Fibroblast of skin of right biceps (primary cell): ENCODE measurements around the gene SLC39A12.
"Not testable (repeated sequence)": the region's sequence is repeated elsewhere in the genome, so short reads cannot be mapped to it uniquely, and the experiment has no call there.

Source experiments
- DNase-seq: peaks from one replicate; pipeline ENCODE4 v3.0.0-alpha.2; 2013

SLC39A12 gene

DNA sequence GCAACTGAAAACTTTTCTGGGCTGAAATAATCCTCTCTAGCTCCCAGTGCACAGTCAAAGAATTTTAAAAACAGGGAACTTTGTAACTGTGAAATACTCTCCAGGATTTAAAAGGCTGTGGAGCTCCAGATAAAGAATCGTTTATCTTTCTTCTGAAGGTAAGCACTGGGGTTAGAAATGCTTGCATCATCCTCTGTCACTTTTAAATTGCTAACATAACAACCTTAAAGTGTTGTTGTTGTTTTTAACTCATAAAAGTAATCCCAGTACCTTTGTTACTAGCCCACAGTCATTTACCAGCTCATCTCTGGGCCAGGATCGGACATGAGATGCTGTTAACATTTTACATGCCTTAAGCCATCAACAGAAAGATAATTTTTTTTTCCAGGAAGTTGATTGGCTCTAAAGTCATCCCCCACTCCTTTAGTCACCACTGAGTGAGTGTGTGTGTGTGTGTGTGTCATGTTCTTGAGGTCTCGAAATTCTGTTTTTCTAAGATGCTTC, at the start of gene SLC39A12:
TSS of gene SLC39A12 (plus strand) at position 51 of the 504 bp plus-strand sequence. CDS start 1,359 bp downstream, outside the sequence.
- DNase-seq: peak; percentile 84

DNA sequence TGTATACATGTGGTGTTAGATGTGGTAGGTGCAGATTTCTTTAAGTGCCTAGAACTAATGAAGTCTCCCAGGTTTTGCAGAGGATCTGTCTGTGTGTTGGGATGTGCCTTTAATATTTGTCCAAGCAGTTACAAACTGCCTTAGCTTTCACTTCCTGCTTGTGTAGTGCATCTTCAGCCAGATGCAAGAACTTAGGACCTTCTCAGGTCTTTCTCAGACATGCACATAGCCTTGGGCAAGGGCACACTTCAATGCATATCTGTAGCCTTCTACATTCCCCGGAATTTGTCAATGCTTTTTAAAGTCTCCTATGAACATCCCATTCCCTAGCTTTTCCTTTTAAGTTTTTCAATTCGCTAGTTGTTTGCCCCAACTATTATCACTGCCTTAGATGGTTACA, 47.2 kb upstream of the SLC39A12 start:
- no peak for DNase-seq

DNA sequence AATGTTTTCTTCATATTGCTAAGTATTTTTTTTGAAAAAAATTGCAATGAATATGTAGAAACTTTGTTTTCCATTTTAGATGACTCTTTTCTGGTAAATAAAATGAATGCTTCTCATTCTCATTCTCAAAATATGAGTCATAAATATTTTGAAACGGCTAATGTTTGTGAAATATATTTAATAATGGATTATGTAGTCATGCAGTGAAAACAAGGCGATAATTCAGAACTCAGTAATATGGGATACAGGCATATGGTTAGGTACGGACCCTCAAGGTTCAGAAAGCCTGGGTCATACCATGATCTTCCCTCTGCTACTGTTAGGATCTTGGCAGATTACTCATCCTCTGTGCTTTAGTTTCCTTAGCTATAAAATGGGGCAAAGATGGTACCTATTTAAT, 46.2 kb upstream of the SLC39A12 start:
- no peak for DNase-seq

- DNase-seq: no peak
Measured at GRCh38 chr10:17906002-17906401, 45.7 kb upstream of the SLC39A12 start.

- DNase-seq: no peak
Measured at GRCh38 chr10:17907641-17908040, 44.1 kb upstream of the SLC39A12 start.

GRCh38 chr10:17910125-17910789, 41.5 kb upstream of the SLC39A12 start:
- DNase-seq: peak; percentile 59

GRCh38 chr10:17912754-17913153, 39.0 kb upstream of the SLC39A12 start:
- DNase-seq: no peak

DNA sequence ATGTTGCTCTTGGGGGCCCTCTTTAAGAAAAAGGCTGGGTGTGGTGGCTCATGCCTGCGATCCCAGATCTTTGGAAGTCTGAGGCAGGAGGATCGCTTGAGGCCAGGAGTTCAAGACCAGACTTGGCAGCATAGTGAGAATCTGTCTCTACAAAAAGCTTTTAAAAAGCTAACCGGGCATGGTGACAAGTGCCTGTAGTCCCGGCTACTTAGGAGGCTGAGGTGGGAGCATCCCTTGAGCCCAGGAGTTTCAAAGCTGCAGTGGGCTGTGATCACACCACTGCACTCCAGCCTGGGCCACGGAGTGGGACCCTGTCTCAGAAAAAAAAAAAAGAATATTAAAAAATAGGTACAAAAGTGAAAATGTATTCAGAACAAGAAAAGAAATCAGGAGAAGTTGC, 38.1 kb upstream of the SLC39A12 start:
- DNase-seq: no peak

GRCh38 chr10:17914169-17915045, 37.3 kb upstream of the SLC39A12 start:
- DNase-seq: no peak

DNA sequence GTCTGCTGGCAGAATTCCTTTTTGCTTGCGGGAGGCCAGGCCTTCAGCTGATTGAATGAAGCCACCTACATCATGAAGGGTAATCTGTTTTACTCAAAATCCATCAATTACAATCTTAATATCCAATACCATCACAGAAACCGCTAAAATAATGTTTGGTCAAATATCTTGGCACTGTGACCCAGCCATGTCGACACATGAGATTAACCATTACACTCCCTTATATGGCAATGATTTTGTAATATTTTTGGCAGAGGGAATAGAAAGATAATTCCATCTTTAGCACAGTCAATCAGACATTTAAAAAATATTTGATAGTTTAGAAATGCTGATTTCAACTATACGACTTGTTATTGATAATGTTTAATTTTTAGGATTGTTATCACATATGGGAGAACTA, 36.5 kb upstream of the SLC39A12 start:
- DNase-seq: no peak

DNA sequence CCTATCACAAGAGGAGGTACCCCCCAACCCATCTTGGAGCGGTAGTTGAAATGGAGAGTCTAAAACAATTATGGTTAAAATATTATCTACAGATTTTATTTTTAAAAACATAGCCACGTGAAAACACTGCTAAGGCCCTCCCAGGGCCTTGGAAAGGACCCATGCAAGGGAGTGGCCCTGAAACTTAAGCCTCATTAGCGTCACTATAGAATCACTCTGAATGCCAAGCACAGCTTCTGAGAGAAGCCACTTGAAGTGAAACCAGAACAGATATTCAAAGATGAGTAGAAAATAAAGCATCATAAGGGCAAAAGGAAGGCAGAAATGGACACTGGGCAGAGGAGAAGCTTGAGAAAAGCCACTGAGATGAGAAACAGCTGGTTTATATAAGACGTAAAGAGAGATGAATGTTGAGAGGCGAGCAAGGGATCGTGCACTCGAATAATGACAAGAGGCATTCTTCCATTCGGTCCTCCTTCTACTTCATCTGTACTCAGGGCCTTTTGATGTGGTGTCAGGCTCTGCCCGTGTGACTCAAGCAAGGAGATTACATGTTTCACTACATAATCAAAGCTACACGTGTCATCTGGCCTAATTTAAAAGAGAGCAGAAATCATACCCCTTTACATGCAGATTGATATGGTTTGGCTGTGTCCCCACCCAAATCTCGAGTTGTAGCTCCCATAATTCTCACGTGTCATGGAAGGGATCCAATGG, 33.4 kb upstream of the SLC39A12 start:
- DNase-seq: no peak

GRCh38 chr10:17921378-17921777, 30.3 kb upstream of the SLC39A12 start:
- no peak for DNase-seq

- DNase-seq: peak; percentile 88
Measured at GRCh38 chr10:17923728-17924127, 28.0 kb upstream of the SLC39A12 start.

DNA sequence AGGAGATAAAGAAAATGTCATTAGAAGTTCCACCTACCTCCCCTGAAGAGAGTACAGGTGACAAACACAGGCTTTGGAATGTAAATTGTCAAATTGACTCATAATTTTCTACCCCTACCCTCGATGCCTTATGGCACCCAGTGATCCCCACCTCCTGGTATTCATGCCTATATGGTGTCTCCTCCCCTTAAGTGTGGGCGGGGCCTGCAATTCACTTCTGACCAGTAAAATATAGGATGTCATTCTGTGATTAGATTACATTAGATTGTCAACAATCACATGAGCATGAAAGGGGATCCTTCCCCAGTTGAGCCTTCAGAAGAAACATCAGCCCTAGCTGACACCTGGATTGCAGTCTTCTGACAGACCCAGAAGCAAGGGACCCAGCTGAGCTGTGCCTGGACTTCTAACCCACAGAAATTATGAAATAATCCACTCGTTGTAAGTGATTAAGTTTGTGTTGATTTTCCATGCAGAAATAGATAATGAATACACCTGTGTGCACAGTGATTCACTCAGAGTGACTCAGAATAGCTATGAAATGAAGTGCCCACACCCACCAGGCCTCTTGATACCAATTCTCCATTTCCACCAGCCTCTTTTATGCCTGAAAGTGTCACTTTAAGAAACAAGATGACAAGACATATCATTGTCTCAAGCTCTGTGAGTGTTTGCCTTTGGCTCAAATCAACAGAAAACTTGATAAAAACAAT, 8.5 kb upstream of the SLC39A12 start:
- DNase-seq: no peak

- DNase-seq: not testable (repeated sequence)
Measured at GRCh38 chr10:17950269-17950668, 1.4 kb upstream of the SLC39A12 start.

GRCh38 chr10:17950726-17951125, 992 bp upstream of the SLC39A12 start:
- DNase-seq: no peak

DNA sequence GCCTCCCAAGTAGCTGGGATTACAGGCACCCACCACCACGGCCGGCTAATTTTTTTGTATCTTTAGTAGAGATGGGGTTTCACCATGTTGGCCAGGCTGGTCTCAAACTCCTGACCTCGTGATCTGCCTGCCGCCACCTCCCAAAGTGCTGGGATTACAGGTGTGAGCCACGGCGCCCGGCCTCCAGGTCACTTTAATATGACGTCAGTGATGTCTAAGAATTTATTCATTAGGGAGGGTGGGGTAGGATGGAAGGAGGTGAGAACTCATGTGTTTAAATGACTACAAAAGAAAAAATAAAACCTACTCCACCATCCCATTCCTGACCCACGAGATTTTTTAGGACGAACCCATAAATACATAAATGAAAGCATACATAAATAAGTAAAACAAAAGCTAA, 2.7 kb downstream of the SLC39A12 start:
- not testable (repeated sequence) for DNase-seq

- DNase-seq: peak; percentile 74
Measured at GRCh38 chr10:17954861-17955260, 3.1 kb downstream of the SLC39A12 start.

DNA sequence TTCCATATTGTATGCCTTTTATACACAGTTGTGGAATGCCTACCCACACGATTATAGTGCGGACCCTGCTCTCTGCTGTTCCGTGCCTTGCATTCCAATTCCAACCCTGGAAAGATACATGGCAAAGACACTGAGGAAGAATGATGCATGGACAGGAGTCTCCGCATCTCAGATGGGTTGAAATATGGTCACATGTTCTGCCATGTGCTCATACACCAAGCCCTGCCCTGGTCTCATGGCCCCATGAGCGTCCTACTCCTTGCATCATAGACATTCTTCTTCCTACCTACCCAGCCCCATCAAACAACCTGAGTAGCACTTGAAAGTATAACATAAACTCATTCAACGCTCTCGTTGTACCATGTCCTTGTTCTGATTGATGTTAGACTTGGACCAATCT, 6.3 kb downstream of the SLC39A12 start:
- no peak for DNase-seq

- DNase-seq: no peak
Measured at GRCh38 chr10:17959870-17960269, 8.2 kb downstream of the SLC39A12 start.

GRCh38 chr10:17961551-17962422, 10.1 kb downstream of the SLC39A12 start:
- DNase-seq: peak; percentile 71

DNA sequence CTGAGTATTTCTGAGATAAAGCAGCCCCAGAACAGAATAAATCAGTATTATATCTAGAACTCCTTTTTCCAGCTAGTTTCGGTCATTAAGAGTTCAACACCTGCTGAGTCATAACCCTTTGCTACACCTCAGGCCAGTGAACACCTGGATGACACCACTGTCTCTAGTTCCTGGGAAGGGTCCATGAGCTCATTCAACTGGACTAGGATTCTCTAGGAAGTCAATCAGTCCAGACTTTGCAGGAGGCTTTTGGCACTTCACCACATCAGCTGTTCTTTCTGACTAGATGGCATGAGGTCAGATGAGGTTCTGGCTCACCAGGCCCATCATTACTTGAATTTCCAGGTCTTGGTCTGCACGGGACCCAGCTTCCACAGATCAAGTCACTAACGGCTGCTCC, 11.7 kb downstream of the SLC39A12 start:
- no peak for DNase-seq
